ENCODE measurements around the gene CERS6. TPM values are rescaled to one million over a fixed set of nuclear protein-coding genes. Genes with fewer than 3 reads are reported as not detected.

The CERS6 gene
- total and polyA plus RNA-seq, 10 donors = 2.5 to 22.3 (median 12.8) TPM

DNA sequence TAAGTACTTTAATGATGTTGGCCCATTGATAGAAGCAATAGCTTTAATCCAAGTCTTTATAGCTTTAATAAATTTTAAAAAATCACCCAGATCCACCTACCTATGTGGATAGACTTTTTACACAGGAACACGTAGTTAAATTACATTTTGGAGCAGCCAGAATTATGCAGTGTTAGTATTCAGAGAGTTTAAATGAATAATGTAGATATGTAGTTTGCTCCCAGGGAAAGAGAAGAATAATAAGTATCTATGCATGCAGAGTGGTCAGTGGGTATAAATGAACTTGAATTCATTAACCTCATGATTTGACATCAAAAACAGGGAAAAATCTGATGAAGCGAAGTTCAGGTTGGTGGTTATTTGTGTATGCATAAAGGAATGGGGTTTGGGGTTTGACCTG lies 146.3 kb downstream of the CERS6 start:
- Histone ChIP-seq H3K27me3 (replicated peaks in 1 of 7) (no peaks in the 10 kb centered on the region), H3K9me3 (peaks cover 0 to 24% (median 17%) of the 10 kb centered on the region in 8 donors), H3K27ac (no peak overlapping the region), H3K4me1 (peaks cover 0 to 21% (median 2%) of the 10 kb centered on the region in 6 donors), H3K36me3 (peaks cover 0 to 9% (median 0%) of the 10 kb centered on the region in 6 donors), H3K4me3 (no peak overlapping the region)
- intact Hi-C loops (cut with DNase I; ENCODE audit: low total_unique reads) = no loop called here
- no peak for DNase-seq
- no peak for TF ChIP-seq POLR2A (IDR thresholded peaks at IDR 0.05)
- no peak for TF ChIP-seq POLR2AphosphoS5 (IDR thresholded peaks at IDR 0.05)
- TF ChIP-seq, protein P1, sequence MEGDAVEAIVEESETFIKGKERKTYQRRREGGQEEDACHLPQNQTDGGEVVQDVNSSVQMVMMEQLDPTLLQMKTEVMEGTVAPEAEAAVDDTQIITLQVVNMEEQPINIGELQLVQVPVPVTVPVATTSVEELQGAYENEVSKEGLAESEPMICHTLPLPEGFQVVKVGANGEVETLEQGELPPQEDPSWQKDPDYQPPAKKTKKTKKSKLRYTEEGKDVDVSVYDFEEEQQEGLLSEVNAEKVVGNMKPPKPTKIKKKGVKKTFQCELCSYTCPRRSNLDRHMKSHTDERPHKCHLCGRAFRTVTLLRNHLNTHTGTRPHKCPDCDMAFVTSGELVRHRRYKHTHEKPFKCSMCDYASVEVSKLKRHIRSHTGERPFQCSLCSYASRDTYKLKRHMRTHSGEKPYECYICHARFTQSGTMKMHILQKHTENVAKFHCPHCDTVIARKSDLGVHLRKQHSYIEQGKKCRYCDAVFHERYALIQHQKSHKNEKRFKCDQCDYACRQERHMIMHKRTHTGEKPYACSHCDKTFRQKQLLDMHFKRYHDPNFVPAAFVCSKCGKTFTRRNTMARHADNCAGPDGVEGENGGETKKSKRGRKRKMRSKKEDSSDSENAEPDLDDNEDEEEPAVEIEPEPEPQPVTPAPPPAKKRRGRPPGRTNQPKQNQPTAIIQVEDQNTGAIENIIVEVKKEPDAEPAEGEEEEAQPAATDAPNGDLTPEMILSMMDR (IDR thresholded peaks at IDR 0.05 in 8 of 11, conservative IDR thresholded peaks at IDR 0.05 in 3 of 11) = no peak
- 88 to 96% (median 94%) methylated on average over 2 of the region's 2 CpGs for WGBS, 5 donors

GRCh38 chr2:168602846-168603401 lies 146.9 kb downstream of the CERS6 start:
- peaks cover 0 to 9% (median 0%) of the 10 kb centered on the region in 6 donors for H3K36me3 ChIP-seq
- intact Hi-C loops (cut with DNase I; ENCODE audit: low total_unique reads) = no loop called here
- DNase-seq = no peak
- H3K4me1 ChIP-seq = peaks cover 0 to 21% (median 2%) of the 10 kb centered on the region in 6 donors
- no peaks in the 10 kb centered on the region for H3K27me3 ChIP-seq (replicated peaks in 1 of 7)
- TF ChIP-seq POLR2A (IDR thresholded peaks at IDR 0.05) (no peak), POLR2AphosphoS5 (IDR thresholded peaks at IDR 0.05) (no peak)
- TF ChIP-seq, protein P1 (IDR thresholded peaks at IDR 0.05 in 8 of 11, conservative IDR thresholded peaks at IDR 0.05 in 3 of 11) = no peak
- H3K9me3 ChIP-seq = peaks cover 0 to 24% (median 17%) of the 10 kb centered on the region in 8 donors
- no peak overlapping the region for H3K27ac ChIP-seq
- no peak overlapping the region for H3K4me3 ChIP-seq

DNA sequence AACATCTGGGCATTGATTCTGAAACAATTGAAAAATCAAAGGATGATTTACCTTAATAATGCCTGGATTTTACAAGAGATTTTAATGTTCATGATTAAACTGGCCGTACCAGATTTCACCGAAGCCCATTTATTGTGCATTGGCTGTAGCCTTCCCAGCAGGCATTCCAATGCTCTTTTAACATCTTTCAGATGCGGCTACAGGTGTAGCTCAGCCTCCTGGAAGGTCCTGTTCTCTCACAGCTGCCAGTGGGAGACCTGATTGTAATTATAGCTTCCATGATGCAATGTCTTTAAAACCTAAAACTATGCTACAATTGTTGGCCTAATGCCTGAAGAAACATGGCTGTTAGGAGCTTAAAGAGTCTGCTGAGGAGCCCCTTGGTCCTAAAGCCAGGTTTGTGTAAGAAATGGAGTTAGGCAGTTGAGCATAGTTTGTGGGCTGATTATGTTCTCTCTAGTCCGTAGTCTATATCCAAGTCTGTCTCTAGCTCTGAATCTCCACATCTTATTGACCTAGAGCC lies 147.4 kb downstream of the CERS6 start:
- Histone ChIP-seq H3K9me3 (peaks cover 0 to 24% (median 17%) of the 10 kb centered on the region in 8 donors), H3K4me1 (peaks cover 0 to 21% (median 2%) of the 10 kb centered on the region in 6 donors), H3K27ac (no peak overlapping the region), H3K36me3 (peaks cover 0 to 9% (median 0%) of the 10 kb centered on the region in 6 donors), H3K4me3 (no peak overlapping the region), H3K27me3 (replicated peaks in 1 of 7) (no peaks in the 10 kb centered on the region)
- TF ChIP-seq POLR2AphosphoS5 (IDR thresholded peaks at IDR 0.05) = no peak
- TF ChIP-seq POLR2A (IDR thresholded peaks at IDR 0.05) = no peak
- TF ChIP-seq, protein P1 (IDR thresholded peaks at IDR 0.05 in 8 of 11, conservative IDR thresholded peaks at IDR 0.05 in 3 of 11) = no peak
- intact Hi-C loops (cut with DNase I; ENCODE audit: low total_unique reads) = no loop called here
- no peak for DNase-seq
- WGBS, 5 donors = 90 to 98% (median 96%) methylated on average over 4 of the region's 4 CpGs

- Histone ChIP-seq H3K36me3 (peaks cover 0 to 9% (median 0%) of the 10 kb centered on the region in 6 donors), H3K4me3 (no peak overlapping the region), H3K27ac (no peak overlapping the region), H3K27me3 (replicated peaks in 1 of 7) (no peaks in the 10 kb centered on the region), H3K9me3 (peaks cover 0 to 24% (median 17%) of the 10 kb centered on the region in 8 donors), H3K4me1 (peaks cover 0 to 21% (median 2%) of the 10 kb centered on the region in 6 donors)
- intact Hi-C loops (cut with DNase I; ENCODE audit: low total_unique reads) = no loop called here
- WGBS, 5 donors = 68 to 90% (median 77%) methylated on average over 2 of the region's 2 CpGs
- DNase-seq = no peak
- TF ChIP-seq POLR2A (IDR thresholded peaks at IDR 0.05) (no peak), POLR2AphosphoS5 (IDR thresholded peaks at IDR 0.05) (no peak)
These were observed 148.2 kb downstream of the CERS6 start for GRCh38 chr2:168604252-168604651.

Measured in spleen (tissue), 11 donors.